HG03196 (cell line): Measurements from ENCODE around the gene PPP1R12C.
"Not testable (repeated sequence)": the region's sequence is repeated elsewhere in the genome, so short reads cannot be mapped to it uniquely, and the experiment has no call there.

ENCODE experiments used
- ATAC-seq: cut with Tn5 transposase; IDR thresholded peaks from one replicate; pipeline ENCODE4 v1.9.1; 2021; ENCODE audit not compliant: unreplicated experiment

PPP1R12C gene

GRCh38 chr19:55116859-55117662 is at the start of gene PPP1R12C:
Gene PPP1R12C (minus strand): TSS chr19:55117637. CDS start chr19:55117543, 94 bp downstream.
- no peak for ATAC-seq

GRCh38 chr19:55166530-55167268 is 49.3 kb upstream of the PPP1R12C start, which contains the start of gene DNAAF3:
Gene DNAAF3 (minus strand): TSS chr19:55166613. CDS start chr19:55166413, 200 bp downstream.
- peak; percentile 91 for ATAC-seq

- peak; percentile 27 for ATAC-seq
Observed at GRCh38 chr19:55165952-55166529, 48.6 kb upstream of the PPP1R12C start.

GRCh38 chr19:55161571-55162322 is 44.3 kb upstream of the PPP1R12C start:
- no peak for ATAC-seq

DNA sequence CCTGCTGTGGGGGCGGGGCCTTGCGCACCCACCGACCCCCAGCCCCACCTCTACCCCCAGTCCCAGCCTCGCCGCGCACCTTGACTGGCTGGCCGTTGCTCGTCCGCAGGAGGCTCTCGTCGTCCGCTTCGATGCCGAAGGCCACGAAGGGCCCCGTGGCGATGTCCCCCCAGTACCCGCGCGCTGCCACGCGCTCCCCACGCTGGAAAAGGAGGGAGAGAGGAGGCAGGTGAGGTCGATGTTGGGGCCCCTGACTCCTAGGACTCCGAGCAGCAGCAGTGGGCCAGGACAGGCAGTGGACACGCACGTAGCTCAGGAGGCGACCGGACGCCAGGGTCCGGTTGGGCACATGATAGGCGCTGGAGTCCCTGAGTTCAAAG is 43.5 kb upstream of the PPP1R12C start:
- no peak for ATAC-seq

GRCh38 chr19:55160128-55160985 is 42.9 kb upstream of the PPP1R12C start:
- ATAC-seq, result peak; percentile 72

- no peak for ATAC-seq
Observed at GRCh38 chr19:55158848-55159749, 41.7 kb upstream of the PPP1R12C start.

GRCh38 chr19:55158423-55158822 is 41.0 kb upstream of the PPP1R12C start:
- ATAC-seq, result no peak

- no peak for ATAC-seq
Observed at GRCh38 chr19:55157064-55157908, 39.8 kb upstream of the PPP1R12C start, which contains the start of gene TNNI3. Gene TNNI3 (minus strand): TSS chr19:55157732. CDS start chr19:55157589, 143 bp downstream.

GRCh38 chr19:55156202-55157063 is 39.0 kb upstream of the PPP1R12C start:
- no peak for ATAC-seq

DNA sequence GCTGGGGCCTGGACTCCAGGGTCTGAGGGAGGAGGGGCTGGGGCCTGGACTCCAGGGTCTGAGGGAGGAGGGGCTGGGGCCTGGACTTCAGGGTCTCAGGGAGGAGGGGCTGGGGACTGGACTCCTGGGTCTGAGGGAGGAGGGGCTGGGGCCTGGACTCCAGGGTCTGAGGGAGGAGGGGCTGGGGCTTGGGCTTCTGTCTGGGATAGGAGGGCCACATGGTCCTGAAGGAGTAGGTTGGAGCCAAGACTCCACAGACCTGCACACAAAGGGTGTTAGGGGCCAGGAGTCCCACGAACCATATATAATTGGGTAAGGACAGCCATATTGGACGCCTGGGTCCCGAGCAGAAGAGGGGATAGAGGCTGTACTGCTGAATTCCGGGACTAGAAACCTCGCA is 38.3 kb upstream of the PPP1R12C start:
- ATAC-seq, result not testable (repeated sequence)

- no peak for ATAC-seq
Observed at GRCh38 chr19:55153652-55154264, 36.3 kb upstream of the PPP1R12C start.

DNA sequence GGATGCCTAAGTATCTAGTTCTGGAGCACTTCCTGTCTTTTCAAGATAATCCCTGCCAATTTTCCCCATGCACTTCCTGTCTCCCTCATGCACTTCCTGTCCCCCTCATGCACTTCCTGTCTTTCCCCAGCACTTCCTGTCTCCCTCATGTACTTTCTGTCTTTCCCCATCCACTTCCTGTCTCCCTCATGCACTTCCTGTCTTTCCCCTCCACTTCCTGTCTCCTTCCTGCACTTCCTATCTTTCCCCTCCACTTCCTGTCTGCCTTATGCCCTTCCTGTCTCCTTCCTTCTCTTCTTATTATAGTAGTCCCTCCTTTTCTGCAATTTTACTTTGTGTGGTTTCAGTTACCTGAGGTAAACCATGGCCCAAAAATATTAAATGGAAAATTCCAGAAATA is 34.6 kb upstream of the PPP1R12C start:
- no peak for ATAC-seq

GRCh38 chr19:55149078-55150003 is 31.9 kb upstream of the PPP1R12C start, which contains the start of gene TNNT1:
Gene TNNT1 (minus strand): TSS chr19:55149206. CDS start chr19:55147157, 2,049 bp downstream.
- no peak for ATAC-seq

GRCh38 chr19:55147545-55148251 is 30.3 kb upstream of the PPP1R12C start:
- ATAC-seq, result no peak
